ENCODE results near the gene TMEM97.

TMEM97 gene

DNA sequence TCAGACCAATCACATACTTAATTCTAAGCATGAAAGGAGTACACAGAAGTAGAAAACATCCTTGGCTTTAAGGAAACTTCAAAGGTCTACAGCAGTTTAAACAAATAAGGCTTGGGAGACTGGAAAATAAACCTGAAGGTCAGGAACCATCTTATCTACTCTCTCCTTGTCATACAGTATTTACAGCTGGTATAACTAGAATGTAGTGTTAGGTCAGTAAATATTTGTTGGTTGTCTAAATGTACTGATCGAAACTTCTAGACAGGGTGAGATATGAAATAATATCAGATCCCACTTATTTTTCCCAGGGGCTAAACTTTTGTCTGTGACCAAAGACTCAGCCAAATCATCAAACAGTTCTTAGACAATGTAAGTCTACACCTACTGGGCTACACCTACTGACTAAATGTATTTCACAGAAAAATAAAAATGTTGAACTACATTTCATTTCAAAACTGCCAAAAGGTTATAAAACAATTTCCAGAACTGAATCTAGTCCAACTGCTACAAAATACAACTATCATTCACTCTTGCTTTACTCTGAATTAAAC is 27.1 kb upstream of the TMEM97 start:
- TF ChIP-seq, protein P1, sequence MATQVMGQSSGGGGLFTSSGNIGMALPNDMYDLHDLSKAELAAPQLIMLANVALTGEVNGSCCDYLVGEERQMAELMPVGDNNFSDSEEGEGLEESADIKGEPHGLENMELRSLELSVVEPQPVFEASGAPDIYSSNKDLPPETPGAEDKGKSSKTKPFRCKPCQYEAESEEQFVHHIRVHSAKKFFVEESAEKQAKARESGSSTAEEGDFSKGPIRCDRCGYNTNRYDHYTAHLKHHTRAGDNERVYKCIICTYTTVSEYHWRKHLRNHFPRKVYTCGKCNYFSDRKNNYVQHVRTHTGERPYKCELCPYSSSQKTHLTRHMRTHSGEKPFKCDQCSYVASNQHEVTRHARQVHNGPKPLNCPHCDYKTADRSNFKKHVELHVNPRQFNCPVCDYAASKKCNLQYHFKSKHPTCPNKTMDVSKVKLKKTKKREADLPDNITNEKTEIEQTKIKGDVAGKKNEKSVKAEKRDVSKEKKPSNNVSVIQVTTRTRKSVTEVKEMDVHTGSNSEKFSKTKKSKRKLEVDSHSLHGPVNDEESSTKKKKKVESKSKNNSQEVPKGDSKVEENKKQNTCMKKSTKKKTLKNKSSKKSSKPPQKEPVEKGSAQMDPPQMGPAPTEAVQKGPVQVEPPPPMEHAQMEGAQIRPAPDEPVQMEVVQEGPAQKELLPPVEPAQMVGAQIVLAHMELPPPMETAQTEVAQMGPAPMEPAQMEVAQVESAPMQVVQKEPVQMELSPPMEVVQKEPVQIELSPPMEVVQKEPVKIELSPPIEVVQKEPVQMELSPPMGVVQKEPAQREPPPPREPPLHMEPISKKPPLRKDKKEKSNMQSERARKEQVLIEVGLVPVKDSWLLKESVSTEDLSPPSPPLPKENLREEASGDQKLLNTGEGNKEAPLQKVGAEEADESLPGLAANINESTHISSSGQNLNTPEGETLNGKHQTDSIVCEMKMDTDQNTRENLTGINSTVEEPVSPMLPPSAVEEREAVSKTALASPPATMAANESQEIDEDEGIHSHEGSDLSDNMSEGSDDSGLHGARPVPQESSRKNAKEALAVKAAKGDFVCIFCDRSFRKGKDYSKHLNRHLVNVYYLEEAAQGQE (IDR thresholded peaks at IDR 0.05; ENCODE audit: low read depth), result no peak
- TF ChIP-seq RAD21 (IDR thresholded peaks at IDR 0.05; ENCODE audit: low read depth) (no peak), TCF12 (IDR thresholded peaks at IDR 0.05; ENCODE audit: low read depth) (no peak), CREB1 (IDR thresholded peaks at IDR 0.05; ENCODE audit: low read depth) (no peak)
- TF ChIP-seq, protein P2, sequence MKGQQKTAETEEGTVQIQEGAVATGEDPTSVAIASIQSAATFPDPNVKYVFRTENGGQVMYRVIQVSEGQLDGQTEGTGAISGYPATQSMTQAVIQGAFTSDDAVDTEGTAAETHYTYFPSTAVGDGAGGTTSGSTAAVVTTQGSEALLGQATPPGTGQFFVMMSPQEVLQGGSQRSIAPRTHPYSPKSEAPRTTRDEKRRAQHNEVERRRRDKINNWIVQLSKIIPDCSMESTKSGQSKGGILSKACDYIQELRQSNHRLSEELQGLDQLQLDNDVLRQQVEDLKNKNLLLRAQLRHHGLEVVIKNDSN (IDR thresholded peaks at IDR 0.05), result no peak

DNA sequence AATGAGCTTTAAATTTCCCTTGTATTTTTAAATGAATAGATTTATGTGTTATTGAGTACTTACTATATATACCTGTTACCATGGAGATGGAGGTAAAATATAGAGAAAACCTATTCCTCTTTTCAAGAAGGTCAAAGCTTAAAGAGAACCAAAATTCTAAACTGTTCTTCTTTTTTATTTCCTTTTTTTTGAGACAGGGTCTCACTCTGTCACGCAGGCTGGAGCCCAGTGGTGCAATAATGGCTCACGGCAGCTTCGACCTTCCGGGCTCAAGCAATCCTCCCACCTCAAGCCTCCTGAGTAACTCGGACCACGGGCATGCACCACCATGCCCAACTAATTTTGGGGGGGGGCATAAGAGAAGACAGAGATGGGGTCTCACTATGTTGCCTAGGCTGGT is 25.0 kb upstream of the TMEM97 start:
- TF ChIP-seq RAD21 (IDR thresholded peaks at IDR 0.05; ENCODE audit: low read depth), result no peak
- TF ChIP-seq TCF12 (IDR thresholded peaks at IDR 0.05; ENCODE audit: low read depth), result no peak
- TF ChIP-seq EGR1 (IDR thresholded peaks at IDR 0.05), result no peak
- TF ChIP-seq, protein P2 (IDR thresholded peaks at IDR 0.05), result no peak
- no peak for TF ChIP-seq NFIC (IDR thresholded peaks at IDR 0.05)
- TF ChIP-seq TEAD4 (IDR thresholded peaks at IDR 0.05), result no peak

DNA sequence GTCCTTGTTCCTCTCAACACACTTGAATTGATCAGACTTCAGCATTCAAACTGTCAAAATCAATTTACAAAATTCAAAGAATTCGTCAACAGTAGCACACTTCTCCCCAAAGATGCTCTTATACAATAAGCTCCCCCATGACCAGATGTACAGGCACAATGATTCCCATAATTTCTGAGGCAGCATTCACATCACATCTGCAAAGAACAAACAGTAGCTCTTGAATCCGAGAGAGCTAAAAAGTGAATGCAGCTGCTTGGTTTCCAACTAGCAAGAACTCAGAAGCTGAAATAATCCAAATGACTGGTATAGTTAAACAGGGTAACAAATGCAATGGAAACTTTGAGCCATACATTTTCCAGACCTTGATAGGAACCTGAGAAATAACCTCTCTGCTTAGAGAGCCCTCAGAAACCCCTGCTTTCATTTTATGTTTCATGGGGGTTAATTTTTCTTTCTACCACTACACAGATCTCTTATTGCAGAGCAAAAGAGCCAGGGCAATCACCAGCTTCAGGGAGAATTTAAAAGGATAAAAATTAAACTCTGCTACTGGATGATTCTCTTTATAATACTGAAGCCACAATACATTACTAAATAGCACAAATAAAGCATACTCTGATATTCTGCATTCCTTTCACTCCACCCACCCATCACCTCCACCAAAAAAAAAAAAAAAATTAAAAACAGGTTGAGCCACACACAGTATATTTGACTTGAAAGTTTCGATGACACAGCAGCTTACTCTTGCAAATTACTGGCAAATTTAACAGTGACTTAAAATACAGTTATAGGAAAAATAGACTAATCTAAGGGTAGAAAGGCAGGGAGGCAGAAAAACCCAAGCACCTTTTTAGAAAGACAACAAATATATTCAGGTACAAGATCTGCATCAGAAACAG is 23.1 kb upstream of the TMEM97 start:
- TF ChIP-seq NFIC (IDR thresholded peaks at IDR 0.05), result no peak

DNA sequence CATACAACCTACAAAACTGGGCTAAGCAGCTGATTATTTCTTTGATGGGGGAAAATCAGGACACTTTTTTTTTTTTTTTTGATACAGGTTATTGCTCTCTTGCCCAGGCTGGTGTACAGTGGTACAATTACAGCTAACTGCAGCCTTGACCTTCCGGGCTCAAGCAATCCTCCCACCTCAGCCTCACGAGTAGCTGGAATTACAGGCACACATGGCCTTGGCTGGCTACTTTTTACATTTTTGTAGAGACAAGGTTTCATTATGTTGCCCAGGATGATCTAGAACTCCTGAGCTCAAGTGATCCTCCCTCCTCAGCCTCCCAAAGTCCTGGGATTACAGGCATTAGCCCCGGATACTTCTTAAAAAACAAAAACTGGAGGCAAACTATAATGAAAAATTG is 20.6 kb upstream of the TMEM97 start:
- TF ChIP-seq, protein P2 (IDR thresholded peaks at IDR 0.05), result no peak
- TF ChIP-seq TCF12 (IDR thresholded peaks at IDR 0.05; ENCODE audit: low read depth) (no peak), CREB1 (IDR thresholded peaks at IDR 0.05; ENCODE audit: low read depth) (no peak), TEAD4 (IDR thresholded peaks at IDR 0.05) (no peak), ZBTB7A (IDR thresholded peaks at IDR 0.05; ENCODE audit: low read depth) (no peak), NFIC (IDR thresholded peaks at IDR 0.05) (no peak), YY1 (IDR thresholded peaks at IDR 0.05; ENCODE audit: low read depth) (no peak)

DNA sequence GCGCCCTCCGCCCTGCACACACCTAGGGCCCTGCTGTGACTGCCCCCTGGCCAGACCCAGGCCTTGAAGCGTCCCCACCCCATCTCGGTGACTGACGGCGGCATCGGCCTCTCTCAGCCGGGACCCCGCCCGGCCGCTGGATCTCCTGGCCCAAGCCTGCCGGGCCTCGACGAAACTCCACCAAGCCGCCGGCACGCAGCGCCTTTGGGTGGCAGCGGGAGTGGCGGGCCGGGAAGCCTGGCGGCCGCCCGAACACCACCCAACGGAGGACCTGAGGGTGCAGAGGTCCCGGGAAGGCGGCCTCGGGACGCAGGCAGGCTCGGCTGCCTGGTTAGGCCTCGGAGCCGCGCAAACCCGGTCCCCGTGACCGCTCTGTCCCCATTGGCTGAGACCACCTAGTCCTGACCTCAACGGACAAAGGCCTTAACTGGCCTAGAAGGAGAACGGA is 12.0 kb upstream of the TMEM97 start:
- TF ChIP-seq EP300 (IDR thresholded peaks at IDR 0.05; ENCODE audit: borderline replicate concordance), result no peak
- no peak for TF ChIP-seq TEAD4 (IDR thresholded peaks at IDR 0.05)
- TF ChIP-seq, protein P3, sequence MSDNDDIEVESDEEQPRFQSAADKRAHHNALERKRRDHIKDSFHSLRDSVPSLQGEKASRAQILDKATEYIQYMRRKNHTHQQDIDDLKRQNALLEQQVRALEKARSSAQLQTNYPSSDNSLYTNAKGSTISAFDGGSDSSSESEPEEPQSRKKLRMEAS (IDR thresholded peaks at IDR 0.05), result no peak
- TF ChIP-seq ZBTB7A (IDR thresholded peaks at IDR 0.05; ENCODE audit: low read depth), result no peak
- TF ChIP-seq, protein P1 (IDR thresholded peaks at IDR 0.05; ENCODE audit: low read depth), result no peak
- TF ChIP-seq, protein P2 (IDR thresholded peaks at IDR 0.05), result no peak
- no peak for TF ChIP-seq CEBPB (IDR thresholded peaks at IDR 0.05)
- no peak for TF ChIP-seq NFIC (IDR thresholded peaks at IDR 0.05)
- TF ChIP-seq TCF12 (IDR thresholded peaks at IDR 0.05; ENCODE audit: low read depth), result no peak
- no peak for TF ChIP-seq EGR1 (IDR thresholded peaks at IDR 0.05)
- no peak for TF ChIP-seq YY1 (IDR thresholded peaks at IDR 0.05; ENCODE audit: low read depth)
- no peak for TF ChIP-seq TAF1 (IDR thresholded peaks at IDR 0.05; ENCODE audit: low read depth)
- TF ChIP-seq RAD21 (IDR thresholded peaks at IDR 0.05; ENCODE audit: low read depth), result no peak

DNA sequence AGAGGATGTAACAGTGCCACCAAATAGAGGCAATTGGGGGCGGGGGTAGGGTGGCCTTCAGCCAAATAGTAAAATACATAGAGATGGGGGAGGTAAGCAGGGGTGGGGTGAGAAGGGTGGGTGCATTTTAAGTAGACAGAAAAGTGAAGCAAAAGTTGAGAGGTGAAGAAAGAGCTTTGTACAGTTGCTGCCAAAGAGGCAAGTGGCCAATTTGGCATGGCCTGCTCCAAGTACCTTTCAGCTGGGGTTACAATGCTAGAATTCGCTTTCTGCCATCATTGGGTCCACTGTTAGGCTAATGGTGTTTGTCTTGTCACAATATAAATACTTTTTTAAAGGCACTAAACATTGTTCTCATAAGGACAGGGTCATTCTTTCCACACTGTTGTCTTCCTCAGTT is 5.2 kb upstream of the TMEM97 start:
- TF ChIP-seq TEAD4 (IDR thresholded peaks at IDR 0.05) (no peak), YY1 (IDR thresholded peaks at IDR 0.05; ENCODE audit: low read depth) (no peak), RAD21 (IDR thresholded peaks at IDR 0.05; ENCODE audit: low read depth) (no peak), ZBTB7A (IDR thresholded peaks at IDR 0.05; ENCODE audit: low read depth) (no peak), TAF1 (IDR thresholded peaks at IDR 0.05; ENCODE audit: low read depth) (no peak), EGR1 (IDR thresholded peaks at IDR 0.05) (no peak), NFIC (IDR thresholded peaks at IDR 0.05) (no peak), CREB1 (IDR thresholded peaks at IDR 0.05; ENCODE audit: low read depth) (no peak), CEBPB (IDR thresholded peaks at IDR 0.05) (no peak), TCF12 (IDR thresholded peaks at IDR 0.05; ENCODE audit: low read depth) (no peak), EP300 (IDR thresholded peaks at IDR 0.05; ENCODE audit: borderline replicate concordance) (no peak), FOXM1 (IDR thresholded peaks at IDR 0.05; ENCODE audit: borderline replicate concordance, low read depth) (no peak)
- TF ChIP-seq, protein P2 (IDR thresholded peaks at IDR 0.05), result no peak
- TF ChIP-seq, protein P1 (IDR thresholded peaks at IDR 0.05; ENCODE audit: low read depth), result no peak
- TF ChIP-seq, protein P3 (IDR thresholded peaks at IDR 0.05), result no peak

All from Ishikawa (cell line).